ENCODE results near the gene DHFR2.

DNA sequence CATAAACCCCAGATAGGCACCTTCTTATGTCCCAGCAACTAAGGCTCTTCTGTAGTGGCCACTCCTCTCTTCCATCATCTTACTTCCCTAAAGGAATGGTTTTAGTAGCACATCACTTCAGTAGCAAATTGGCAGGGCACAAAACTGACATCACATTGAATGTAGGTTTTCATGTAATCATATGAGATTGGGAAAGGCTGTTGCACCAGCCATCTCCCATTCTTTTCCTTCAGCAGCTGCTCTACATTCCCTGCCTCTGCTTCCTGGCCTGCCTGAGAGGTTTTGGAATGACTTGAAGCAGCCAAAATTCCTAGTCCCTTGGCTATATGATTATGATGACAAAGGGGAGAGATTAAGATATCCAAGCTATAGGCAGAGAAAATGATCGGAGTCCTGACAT is 36.6 kb upstream of the DHFR2 start:
- no peak for TF ChIP-seq POLR2A (IDR thresholded peaks at IDR 0.05)
- TF ChIP-seq, protein P1, sequence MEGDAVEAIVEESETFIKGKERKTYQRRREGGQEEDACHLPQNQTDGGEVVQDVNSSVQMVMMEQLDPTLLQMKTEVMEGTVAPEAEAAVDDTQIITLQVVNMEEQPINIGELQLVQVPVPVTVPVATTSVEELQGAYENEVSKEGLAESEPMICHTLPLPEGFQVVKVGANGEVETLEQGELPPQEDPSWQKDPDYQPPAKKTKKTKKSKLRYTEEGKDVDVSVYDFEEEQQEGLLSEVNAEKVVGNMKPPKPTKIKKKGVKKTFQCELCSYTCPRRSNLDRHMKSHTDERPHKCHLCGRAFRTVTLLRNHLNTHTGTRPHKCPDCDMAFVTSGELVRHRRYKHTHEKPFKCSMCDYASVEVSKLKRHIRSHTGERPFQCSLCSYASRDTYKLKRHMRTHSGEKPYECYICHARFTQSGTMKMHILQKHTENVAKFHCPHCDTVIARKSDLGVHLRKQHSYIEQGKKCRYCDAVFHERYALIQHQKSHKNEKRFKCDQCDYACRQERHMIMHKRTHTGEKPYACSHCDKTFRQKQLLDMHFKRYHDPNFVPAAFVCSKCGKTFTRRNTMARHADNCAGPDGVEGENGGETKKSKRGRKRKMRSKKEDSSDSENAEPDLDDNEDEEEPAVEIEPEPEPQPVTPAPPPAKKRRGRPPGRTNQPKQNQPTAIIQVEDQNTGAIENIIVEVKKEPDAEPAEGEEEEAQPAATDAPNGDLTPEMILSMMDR (IDR thresholded peaks at IDR 0.05), result no peak
- no peak for TF ChIP-seq POLR2AphosphoS5 (IDR thresholded peaks at IDR 0.05)
